ENCODE measurements around the gene ITM2C. TPM values are rescaled to one million over a fixed set of nuclear protein-coding genes. Genes with fewer than 3 reads are reported as not detected.

The ITM2C gene
- total RNA-seq, 1 donor from 2014 or later = 16.7 TPM

DNA sequence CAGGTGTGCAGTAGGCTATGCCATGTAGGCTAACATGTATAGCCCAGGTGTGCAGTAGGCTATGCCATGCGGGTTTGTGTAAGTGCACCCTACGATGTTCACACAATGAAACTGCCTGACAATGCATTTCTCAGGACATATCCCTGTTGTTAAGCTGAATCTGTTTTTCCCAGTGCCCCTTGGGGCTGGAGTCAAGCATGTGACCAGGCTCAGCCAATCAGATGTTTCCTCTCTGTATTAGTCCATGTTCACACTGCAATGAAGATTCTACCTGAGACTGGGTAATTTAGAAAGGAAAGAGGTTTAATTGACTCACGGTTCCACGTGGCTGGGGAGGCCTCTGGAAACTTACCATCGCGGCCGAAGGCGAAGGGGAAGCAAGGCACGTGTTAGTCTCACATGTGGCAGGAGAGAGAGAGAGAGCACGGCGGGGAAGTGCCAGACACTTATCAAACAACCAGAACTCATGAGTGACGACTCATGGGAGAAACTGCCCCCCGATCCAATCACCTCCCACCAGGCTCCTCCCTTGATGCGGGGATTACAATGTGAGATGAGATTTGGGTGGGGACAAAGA lies 24.2 kb downstream of the ITM2C start:
- intact Hi-C loops (cut with micrococcal nuclease) = no loop called here

DNA sequence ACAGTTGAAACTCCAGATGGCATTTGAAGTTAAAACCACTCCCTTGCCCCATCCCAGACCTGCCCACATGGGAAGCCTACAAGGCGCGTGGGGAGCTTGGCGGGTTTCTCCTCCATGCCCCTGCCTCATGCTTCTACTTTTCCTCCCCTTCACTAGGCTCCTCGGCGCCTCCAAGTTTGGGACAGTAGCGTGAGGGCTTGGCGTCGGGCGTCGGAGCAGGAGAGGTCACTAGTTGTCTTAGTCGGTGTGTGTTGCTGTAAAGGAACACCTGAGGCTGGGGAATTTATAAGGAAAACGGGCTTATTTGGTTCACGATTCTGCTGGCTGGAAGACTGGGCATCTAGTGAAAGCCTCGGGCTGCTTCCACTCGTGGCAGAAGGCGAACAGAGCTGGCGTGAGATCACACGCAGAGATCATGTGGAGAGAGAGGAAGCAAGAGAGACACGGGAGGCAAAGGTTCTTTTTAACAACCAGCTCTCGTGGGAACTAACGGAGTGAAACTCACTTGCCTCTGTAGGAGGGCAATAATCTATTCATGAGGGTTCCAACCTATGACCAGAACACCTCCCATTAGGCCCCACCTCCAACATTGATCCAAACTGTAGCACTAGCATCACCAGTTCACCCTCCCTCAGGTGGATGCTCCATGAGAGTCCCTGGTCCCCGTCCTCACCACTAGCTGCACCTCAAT lies 25.3 kb downstream of the ITM2C start:
- intact Hi-C loops (cut with micrococcal nuclease) = no loop called here

DNA sequence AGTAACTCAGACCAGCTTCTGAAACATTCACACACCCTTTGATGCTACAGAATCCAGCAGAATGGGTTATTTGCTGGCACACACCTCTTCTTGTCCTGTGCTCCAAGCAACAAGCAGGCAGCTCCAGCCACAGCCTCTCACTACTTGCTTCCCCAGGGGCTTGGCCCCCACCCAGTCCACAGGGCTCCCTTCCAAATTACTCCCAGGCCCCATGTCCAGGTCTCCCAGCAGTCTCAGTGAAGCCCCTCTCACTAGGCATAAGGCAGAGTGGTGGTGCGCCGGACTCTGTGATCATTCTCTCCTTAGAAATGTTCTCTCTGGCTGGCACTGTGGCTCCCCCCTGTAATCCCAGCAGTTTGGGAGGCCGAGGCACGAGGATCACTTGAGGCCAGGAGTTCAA lies 25.9 kb downstream of the ITM2C start:
- intact Hi-C loops (cut with micrococcal nuclease) = no loop called here

DNA sequence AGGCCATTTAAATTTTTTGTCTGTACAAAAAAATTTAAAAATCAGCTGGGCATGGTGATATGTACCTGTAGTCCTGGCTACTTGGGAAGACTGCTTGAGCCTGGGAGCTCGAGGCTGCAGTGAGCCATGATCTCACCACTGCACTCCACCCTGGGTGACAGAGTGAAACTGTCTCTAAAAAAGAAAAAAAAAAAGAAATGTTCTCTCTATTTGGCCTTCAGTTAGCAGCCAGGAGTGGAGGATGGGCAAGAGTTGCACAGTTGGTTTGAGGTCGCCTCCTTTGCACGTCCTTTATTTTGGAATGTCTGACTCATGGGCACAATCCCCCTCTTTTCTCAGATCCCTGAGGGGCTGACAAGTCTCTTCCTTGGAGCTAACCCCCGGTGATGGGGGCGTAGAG lies 26.3 kb downstream of the ITM2C start:
- intact Hi-C loops (cut with micrococcal nuclease) = no loop called here

DNA sequence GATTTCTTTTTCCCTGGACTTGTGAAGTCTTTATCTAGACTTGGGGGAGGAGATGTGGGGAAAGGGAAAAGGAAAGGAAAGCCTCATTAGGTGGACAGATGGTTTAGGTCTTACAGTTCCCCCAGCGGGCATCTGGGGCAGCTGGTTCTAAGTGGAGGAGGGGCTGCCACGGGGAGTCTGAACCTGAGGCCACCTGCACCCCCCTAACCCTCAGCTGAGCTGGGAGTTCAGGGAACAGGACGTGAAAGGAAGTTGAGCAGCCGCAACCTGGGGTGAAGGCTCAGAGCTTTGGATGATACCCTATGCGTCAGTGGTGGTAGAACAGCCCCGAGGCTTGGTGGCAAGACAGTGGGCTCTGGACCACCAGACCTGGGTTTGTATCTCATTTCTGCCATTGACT lies 26.8 kb downstream of the ITM2C start:
- intact Hi-C loops (cut with micrococcal nuclease) = no loop called here

DNA sequence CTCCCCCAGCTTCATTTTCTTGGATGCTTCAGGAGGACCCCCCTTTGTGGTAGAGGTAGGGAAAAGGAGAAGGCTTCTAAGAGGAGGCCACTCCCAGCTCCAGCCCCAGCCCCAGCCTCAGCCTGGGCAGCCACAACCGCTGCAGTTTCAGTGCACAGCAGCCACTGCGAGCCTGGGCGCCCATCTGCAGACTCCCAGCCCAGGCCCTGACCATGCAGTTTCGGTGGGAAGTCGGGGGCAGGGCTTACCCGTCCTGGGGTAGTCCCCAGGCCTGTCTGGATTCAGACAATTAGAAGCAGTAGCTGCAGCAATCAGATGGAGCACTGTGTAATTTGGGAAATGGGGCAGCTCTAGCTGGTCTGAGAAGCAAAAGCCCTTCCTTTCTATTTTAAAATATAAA lies 28.6 kb downstream of the ITM2C start:
- intact Hi-C loops (cut with micrococcal nuclease) = no loop called here

DNA sequence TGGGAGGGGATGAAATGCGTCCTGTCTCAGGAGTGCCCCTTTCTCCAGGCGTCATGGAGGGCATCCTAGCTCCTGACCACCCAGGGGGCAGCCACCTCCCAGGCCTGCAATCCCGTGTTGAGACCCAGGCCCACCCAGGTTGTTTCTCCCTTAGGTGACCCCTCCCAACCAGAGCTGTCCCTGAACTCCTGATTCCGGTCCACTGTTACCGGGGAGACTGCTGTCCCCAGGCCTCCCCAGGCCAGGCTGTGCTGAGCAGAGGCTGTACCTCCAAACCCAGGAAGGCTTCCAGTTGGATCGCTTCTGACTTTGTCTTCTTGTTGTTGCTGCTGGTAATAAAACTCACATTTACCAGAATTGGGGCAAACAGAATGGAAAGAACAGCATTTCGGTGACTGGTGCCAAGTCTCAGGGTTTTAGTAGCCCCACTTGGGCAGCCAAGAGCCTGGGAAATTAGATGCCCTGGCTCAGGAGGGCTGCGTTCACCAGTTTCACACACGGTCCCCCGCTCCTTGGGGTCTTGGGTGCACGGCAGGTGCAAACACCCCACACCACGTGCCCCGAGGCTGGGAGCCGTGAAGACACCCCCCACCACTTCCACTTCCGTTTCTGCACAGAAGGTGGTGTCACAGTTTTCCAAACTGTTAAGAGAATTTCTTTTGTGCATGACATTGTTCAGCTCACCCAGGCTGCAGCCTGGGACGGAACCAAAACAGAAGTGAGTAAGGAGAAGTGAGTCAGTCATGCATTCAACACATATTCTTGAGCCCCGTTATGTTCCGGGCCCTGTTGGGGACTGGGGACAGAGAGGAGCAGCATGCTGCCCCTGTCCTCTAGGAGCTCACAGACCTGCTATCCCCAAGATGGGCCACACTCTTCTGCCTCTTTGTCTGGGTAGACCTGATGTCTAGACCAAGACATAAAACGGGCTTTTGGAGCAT lies 29.4 kb downstream of the ITM2C start:
- intact Hi-C loops (cut with micrococcal nuclease) = no loop called here

DNA sequence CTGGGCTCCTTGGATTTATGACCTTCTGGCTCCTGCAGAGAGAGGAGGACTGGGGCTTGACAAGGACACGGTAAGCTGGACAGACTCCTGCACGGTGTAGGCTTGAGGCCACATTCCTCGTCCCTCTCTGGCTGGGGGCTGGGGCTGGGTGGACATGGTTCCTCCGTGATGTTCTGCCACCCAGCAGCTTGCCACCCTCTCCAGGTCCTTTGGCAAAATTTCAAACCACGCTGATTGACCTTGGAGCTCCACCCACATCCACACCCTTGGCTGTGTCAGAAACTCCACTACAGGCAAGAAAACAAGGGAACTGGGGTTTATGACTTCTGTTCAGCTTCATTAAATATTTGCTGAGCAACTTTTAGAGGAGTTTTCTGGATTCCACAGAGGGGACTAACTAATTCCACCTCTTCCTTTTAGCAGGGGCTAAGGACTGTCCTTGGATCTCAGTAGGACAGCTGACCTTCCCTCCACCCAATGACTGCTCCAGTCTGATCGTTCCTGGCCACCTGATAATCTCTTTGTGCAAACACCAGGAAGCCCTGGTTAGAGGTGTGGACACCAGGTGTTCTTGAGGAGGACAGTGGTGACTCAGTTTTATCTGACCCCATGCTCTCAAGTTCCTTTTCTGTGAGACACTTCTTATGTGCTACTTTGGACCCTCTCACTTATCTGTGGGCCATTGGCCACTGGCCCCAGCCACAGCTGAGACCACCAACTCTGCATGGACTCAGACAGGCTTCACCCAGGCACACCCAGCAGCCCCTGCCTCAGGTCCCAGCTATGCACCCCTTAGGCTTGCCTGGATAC lies 31.0 kb downstream of the ITM2C start:
- intact Hi-C loops (cut with micrococcal nuclease) = no loop called here

DNA sequence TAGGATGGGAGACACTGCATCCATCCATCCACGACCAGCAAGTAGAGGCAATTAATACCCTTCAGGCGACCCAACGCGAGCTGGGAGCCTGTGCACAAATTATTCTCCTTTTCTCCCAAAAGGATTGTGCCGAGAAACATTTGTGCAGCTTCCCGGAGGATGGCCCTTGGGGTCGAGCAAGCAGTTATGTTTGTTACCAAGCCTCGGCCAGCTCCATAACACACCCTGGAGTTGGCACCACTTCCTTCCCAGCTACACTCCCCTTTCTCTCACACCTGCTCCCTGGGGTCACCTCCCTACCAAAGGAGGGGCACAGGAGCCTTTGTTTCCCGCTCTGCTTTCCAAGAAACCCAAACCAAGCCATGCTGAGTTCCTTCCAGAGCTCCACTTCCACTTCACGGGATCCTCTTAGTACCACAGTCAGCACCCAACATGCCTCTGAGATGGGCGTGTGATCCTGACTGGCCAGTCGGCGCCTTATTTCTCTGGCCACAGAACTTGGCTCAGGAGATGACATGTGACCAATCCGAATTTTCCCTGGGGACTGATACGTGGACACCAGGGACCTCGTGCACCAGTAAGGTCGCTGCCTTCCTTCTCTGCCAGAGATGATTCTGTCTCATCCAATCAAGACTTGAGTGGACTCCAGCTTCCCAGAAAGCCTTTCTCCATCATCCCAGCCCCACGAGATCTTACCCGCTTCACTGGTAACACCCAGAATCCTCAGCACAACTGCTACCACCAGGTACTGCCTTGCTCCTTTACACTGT lies 31.8 kb downstream of the ITM2C start:
- intact Hi-C loops (cut with micrococcal nuclease) = no loop called here

DNA sequence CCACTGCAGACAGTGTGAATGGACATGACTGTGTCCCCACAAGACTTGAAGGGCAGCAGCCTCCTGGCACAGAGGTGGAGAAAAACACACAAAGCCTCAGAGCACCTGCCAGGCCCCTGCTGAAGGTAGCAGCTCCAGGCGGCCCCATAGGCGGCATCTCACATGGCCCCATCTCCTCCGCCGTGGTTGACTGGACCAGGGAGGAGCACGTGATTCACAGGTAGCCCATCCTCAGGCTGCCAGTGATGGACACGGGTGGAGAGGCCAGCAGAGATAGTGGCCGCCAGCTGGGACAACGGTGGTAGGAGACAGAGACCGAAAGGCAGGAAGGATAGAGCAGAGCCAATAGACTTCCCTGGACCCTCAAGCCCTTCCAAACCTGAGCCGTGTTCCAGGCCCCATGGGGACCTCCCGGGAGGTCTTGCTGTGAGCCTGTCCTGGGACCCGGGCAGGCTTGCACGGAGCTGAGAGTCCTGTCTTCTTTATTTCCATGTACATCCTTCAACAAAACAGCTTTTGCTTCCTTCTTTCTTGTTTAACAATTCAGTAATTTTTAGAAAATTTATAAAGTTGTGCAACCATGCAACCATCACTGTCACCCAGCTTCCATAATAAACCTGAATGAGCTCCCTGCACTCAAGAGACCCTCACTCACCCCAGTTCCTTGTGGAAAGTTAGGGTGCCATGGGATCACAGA lies 33.4 kb downstream of the ITM2C start:
- intact Hi-C loops (cut with micrococcal nuclease) = no loop called here

DNA sequence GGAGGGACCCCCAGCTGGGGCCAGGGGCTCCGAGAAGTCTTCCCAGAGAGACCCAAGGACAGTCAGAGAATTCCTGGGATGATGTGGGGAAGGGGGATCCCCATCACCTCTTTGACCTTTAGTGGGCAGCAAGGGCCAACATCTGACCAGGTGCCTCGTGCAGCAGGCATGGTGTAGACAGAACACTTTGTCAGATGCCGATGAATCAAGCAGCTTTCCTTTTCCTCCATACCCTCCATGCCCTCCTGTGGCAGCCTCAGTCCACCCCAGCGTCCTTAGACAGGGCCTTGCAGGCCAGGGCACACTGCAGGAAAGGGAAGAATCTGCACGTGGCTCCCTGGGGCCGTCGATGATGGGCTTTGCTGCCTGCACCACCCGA lies 34.0 kb downstream of the ITM2C start:
- intact Hi-C loops (cut with micrococcal nuclease) = no loop called here

DNA sequence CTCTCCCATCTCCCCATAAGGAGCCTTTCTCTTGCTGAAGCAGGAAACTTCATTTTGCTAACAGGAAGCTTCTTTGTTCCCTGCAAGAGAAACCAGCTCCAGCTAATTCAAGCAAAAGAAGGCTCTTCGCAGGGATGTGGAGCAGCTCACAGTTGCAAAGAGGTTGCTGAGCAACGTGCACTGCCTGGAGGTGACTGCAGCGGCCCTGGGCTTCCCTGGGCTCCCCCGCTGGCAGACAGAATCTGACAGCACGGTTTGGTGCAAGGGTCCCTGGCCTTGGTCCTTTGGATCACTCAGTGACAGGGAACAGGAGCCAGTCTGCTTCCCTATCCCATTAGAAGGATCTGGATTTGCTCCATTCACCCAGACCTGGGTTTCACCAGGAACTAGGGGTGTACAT lies 34.5 kb downstream of the ITM2C start:
- intact Hi-C loops (cut with micrococcal nuclease) = no loop called here

DNA sequence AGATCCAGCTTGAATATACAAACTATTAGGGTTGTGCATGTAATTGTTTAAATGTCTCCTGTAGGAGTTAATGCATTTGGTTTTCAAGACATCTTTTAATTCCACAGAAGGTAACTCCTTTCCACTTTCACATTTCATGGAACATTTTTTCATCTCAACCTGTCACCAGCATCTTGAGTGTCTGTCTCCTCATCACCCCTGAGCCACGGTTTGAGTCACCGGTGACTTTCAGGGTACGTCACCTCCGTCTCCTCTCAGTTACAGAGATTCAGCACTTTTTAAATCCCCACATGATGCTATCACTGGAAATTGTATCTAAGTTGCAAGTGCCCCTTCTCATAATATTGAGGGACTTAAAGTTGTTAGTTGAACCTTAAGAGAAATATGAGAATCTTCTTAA lies 35.0 kb downstream of the ITM2C start:
- intact Hi-C loops (cut with micrococcal nuclease) = loop anchor here (5.0 kb wide), 1 partner anchor 153 kb away; no protein-coding TSS in a partner anchor

DNA sequence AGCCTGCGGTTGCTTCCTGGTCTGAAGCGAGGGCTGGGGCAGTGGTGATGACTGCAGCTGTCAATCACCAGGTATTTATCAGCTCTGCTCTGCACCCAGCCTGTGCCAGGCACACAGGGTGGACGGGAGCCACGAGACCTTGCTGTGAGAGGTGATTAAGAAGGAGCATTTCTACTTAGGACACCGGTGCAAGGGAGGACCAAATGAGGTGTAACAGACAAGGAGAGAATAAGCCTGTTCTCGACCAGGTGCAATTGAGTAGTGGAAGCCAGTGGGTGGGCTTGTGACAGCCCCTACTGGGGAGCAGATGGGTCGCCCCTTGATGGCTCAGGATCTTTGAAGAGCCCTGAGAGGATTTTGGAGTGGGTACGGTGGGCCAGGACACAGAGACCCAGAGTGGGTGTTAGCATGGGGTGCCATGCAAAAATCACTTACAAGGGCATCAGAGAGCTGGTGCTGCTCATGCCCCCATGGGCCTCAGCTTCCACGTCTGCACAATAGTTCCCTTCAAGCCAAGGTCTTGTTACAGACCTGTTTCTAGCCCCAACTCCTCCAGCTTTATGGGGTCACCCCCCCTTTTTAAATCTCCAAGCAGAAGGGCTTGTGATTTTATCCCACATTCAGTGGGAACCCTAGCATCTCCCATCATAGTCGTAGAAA lies 35.7 kb downstream of the ITM2C start:
- intact Hi-C loops (cut with micrococcal nuclease) = loop anchor here (5.0 kb wide), 1 partner anchor 152 kb away; no protein-coding TSS in a partner anchor

DNA sequence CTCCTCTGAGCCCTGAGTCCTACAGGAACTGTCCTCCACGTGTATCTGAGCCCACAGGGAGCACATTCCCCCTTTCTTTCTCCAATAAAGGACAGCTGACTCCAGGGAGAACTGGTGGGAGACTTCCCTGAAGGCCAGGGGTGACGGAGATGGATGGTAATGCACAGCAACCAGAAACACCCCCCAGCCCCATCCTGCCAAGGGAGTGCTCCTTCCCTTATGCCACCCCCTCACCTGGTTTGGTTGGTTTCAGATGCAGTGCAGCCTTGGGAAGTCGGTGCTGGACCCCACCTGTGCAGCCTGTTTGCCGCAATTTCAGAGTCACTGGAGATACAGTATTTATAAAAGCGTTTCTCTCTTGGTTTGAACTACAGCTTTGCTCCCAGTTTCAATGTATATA lies 36.3 kb downstream of the ITM2C start:
- intact Hi-C loops (cut with micrococcal nuclease) = loop anchor here (5.0 kb wide), 1 partner anchor 151 kb away; no protein-coding TSS in a partner anchor

DNA sequence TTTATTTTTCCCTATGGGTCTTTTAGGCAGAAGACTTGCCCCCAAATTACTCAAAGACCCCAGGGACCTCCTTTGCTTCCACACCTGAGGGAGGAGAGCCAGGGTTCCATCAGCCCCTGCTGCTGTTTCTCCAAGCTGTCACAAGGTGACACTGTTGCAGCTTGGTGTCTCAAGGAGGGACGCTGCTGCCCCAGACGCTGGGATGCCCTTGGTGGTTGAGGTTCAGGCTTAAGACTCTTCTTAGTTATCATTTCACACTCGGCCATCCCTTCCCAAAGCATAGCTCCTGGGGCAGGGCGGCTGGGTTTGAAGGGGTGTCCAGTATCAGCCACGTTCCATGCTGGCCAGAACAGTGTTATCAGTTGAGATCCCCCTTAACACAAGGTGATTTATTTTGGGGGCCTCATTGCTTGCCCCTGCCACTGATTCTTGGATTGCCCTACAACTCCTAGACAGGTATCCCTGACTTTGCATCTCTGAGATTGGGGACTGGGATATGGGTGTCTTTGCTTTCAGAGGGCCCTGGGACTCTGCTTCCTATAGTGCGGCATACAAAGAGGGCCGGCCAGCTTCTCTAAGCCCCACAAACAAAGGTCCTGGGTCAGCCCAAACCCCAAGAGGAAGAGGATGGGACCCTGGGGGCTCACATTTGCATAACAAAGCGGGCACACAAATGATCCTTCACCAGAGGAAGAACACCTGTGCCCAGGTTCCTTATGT lies 37.6 kb downstream of the ITM2C start:
- intact Hi-C loops (cut with micrococcal nuclease) = loop anchor here (1.0 to 5.0 kb wide), 2 partner anchors 85 to 150 kb away; no protein-coding TSS in a partner anchor

DNA sequence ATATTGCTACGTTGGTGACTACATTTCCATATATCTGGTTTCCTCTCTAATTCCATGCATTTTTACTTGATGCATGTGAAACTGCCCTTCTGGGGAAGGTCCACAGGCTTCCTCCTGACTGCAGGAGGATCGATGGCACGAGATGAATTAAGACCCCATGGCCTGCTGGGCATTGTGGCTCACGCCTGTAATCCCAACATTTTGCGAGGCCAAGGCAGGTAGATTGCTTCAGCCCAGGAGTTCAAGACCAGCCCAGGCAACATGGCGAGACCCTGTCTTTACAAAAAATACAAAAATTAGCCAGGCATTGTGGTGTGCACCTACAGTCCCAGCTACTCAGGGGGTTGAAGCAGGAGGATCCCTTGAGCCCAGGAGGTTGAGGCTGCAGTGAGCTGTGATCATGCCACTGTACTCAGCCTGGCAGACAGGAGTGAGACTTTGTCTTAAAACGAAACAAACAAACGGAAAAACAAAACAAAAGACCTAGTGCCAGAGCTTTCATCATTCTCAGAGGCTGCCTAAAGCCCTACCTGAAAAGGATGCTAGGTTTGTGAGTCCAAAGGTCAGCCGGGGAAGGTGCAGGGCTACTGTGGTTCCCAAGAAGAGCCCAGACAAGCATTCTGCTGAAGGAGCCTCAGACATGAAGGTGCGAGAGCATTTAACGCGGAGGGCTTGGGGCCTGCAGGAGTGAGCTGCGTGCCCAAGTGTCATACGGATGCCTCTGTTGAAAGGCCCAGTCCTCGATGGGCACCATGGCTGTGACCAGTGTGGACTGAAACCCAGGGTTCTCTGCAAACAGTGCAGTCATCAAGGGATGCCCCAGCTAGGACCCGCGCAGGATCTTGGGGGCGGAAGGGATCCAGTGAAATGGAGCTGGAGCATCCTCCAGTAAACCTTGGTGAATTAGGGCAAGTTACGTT lies 38.7 kb downstream of the ITM2C start:
- intact Hi-C loops (cut with micrococcal nuclease) = loop anchor here (5.0 kb wide), 1 partner anchor 149 kb away; no protein-coding TSS in a partner anchor

Data from T-helper 2 cell treated with Interferon-gamma antibody and Interleukin-4, amounts not matched to agents 100 ng/mL and 5 ng/mL, for 36 hours (primary cell).